Activated naive CD4-positive, alpha-beta T cell treated with anti-CD3 and anti-CD28 coated beads, Interleukin-2, amount 50 U/mL, for 16 hours (primary cell): ENCODE data around the gene OTOA.
"Not testable (repeated sequence)": the region's sequence is repeated elsewhere in the genome, so short reads cannot be mapped to it uniquely, and the experiment has no call there.

ENCODE experiments used
- DNase-seq: peaks from one replicate; pipeline ENCODE4 v3.0.0-alpha.2; 2020

The OTOA gene

GRCh38 chr16:21663889-21664647 is at the start of gene OTOA:
TSS of gene OTOA (plus strand) at chr16:21663968. CDS start at chr16:21678515, 14,547 bp downstream.
- peak; percentile 34 for DNase-seq

- no peak for DNase-seq
These were observed 48.9 kb upstream of the OTOA start for GRCh38 chr16:21614896-21615295.

GRCh38 chr16:21617607-21618006 is 46.2 kb upstream of the OTOA start:
- no peak for DNase-seq

- DNase-seq: no peak
These were observed 45.5 kb upstream of the OTOA start for GRCh38 chr16:21618281-21618680.

GRCh38 chr16:21619765-21620425 is 43.9 kb upstream of the OTOA start:
- DNase-seq: no peak

GRCh38 chr16:21620592-21620991 is 43.2 kb upstream of the OTOA start:
- no peak for DNase-seq

- no peak for DNase-seq
These were observed 41.2 kb upstream of the OTOA start for GRCh38 chr16:21622545-21622944.

- DNase-seq: no peak
These were observed 38.7 kb upstream of the OTOA start for GRCh38 chr16:21625026-21625425.

- DNase-seq: no peak
These were observed 37.0 kb upstream of the OTOA start for GRCh38 chr16:21626659-21627277.

GRCh38 chr16:21628121-21628726 is 35.5 kb upstream of the OTOA start:
- DNase-seq: no peak

GRCh38 chr16:21628772-21629171 is 35.0 kb upstream of the OTOA start:
- DNase-seq: no peak

- DNase-seq: not testable (repeated sequence)
These were observed 33.9 kb upstream of the OTOA start for GRCh38 chr16:21629616-21630539.

- DNase-seq: not testable (repeated sequence)
These were observed 32.9 kb upstream of the OTOA start for GRCh38 chr16:21630866-21631265.

GRCh38 chr16:21631376-21631775 is 32.4 kb upstream of the OTOA start:
- DNase-seq: not testable (repeated sequence)

GRCh38 chr16:21631951-21632575 is 31.7 kb upstream of the OTOA start:
- not testable (repeated sequence) for DNase-seq

GRCh38 chr16:21634216-21634615 is 29.6 kb upstream of the OTOA start:
- no peak for DNase-seq

- DNase-seq: not testable (repeated sequence)
These were observed 28.1 kb upstream of the OTOA start for GRCh38 chr16:21635694-21636093.

- no peak for DNase-seq
These were observed 26.5 kb upstream of the OTOA start for GRCh38 chr16:21637032-21637968.

- no peak for DNase-seq
These were observed 25.2 kb upstream of the OTOA start for GRCh38 chr16:21638573-21638975.

GRCh38 chr16:21639493-21639892 is 24.3 kb upstream of the OTOA start:
- no peak for DNase-seq

- no peak for DNase-seq
These were observed 21.9 kb upstream of the OTOA start for GRCh38 chr16:21641916-21642315.
